HG03025 (cell line): ENCODE results near the gene NOC2L.
"Not testable (repeated sequence)": the region's sequence is repeated elsewhere in the genome, so short reads cannot be mapped to it uniquely, and the experiment has no call there.

Experiments
- ATAC-seq: cut with Tn5 transposase; IDR thresholded peaks from one replicate; pipeline ENCODE4 v1.9.1; 2021; ENCODE audit warnings: mild to moderate bottlenecking, moderate library complexity; ENCODE audit not compliant: unreplicated experiment, low FRiP score

Gene NOC2L

GRCh38 chr1:963746-964525 is 4.9 kb upstream of the NOC2L start:
- ATAC-seq = no peak

GRCh38 chr1:963301-963651 is 4.2 kb upstream of the NOC2L start:
- ATAC-seq = no peak

GRCh38 chr1:962381-963300 is 3.6 kb upstream of the NOC2L start:
- no peak for ATAC-seq

GRCh38 chr1:961132-961669 is 2.1 kb upstream of the NOC2L start:
- no peak for ATAC-seq

- no peak for ATAC-seq
Observed at GRCh38 chr1:960363-961131, 1.5 kb upstream of the NOC2L start, which contains the start of gene KLHL17. KLHL17 (plus strand) TSS chr1:960584; CDS start chr1:960694, 110 bp downstream.

- ATAC-seq = no peak
Observed at GRCh38 chr1:959731-960362, 791 bp upstream of the NOC2L start.

- no peak for ATAC-seq
Observed at GRCh38 chr1:956636-957035, 2.4 kb downstream of the NOC2L start.

- ATAC-seq = no peak
Observed at GRCh38 chr1:955474-955873, 3.6 kb downstream of the NOC2L start.

- no peak for ATAC-seq
Observed at GRCh38 chr1:954927-955326, 4.1 kb downstream of the NOC2L start.

GRCh38 chr1:953524-954320 is 5.3 kb downstream of the NOC2L start:
- no peak for ATAC-seq

GRCh38 chr1:952603-953002 is 6.5 kb downstream of the NOC2L start:
- no peak for ATAC-seq

GRCh38 chr1:952201-952600 is 6.9 kb downstream of the NOC2L start:
- ATAC-seq = no peak

- ATAC-seq = no peak
Observed at GRCh38 chr1:951364-951763, 7.7 kb downstream of the NOC2L start.

GRCh38 chr1:950881-951280 is 8.2 kb downstream of the NOC2L start:
- ATAC-seq = no peak

GRCh38 chr1:950268-950667 is 8.8 kb downstream of the NOC2L start:
- no peak for ATAC-seq

GRCh38 chr1:947958-948357 is 11.1 kb downstream of the NOC2L start:
- no peak for ATAC-seq

- not testable (repeated sequence) for ATAC-seq
Observed at GRCh38 chr1:946811-947210, 12.2 kb downstream of the NOC2L start.

- no peak for ATAC-seq
Observed at GRCh38 chr1:945688-946556, 13.1 kb downstream of the NOC2L start.
